GM19035 (cell line): ENCODE measurements around the gene ECM2.

ENCODE experiments used
- ATAC-seq: cut with Tn5 transposase; IDR thresholded peaks from one replicate; pipeline ENCODE4 v1.9.1; 2021; ENCODE audit not compliant: unreplicated experiment

The ECM2 gene

GRCh38 chr9:92527832-92528521 is 7.8 kb downstream of the ECM2 start:
- no peak for ATAC-seq

GRCh38 chr9:92527291-92527828 is 8.4 kb downstream of the ECM2 start:
- ATAC-seq, result no peak

GRCh38 chr9:92525306-92525705 is 10.5 kb downstream of the ECM2 start:
- no peak for ATAC-seq

GRCh38 chr9:92524881-92525280 is 10.9 kb downstream of the ECM2 start:
- ATAC-seq, result no peak

- ATAC-seq, result no peak
Observed at GRCh38 chr9:92522983-92523970, 12.5 kb downstream of the ECM2 start.

- no peak for ATAC-seq
Observed at GRCh38 chr9:92520837-92521236, 15.0 kb downstream of the ECM2 start.

GRCh38 chr9:92518199-92518598 is 17.6 kb downstream of the ECM2 start:
- ATAC-seq, result no peak

GRCh38 chr9:92517046-92517445 is 18.7 kb downstream of the ECM2 start:
- ATAC-seq, result no peak

- no peak for ATAC-seq
Observed at GRCh38 chr9:92516521-92516920, 19.3 kb downstream of the ECM2 start.

GRCh38 chr9:92514635-92515034 is 21.2 kb downstream of the ECM2 start:
- no peak for ATAC-seq

- ATAC-seq, result no peak
Observed at GRCh38 chr9:92513349-92513748, 22.4 kb downstream of the ECM2 start.

GRCh38 chr9:92512622-92513021 is 23.2 kb downstream of the ECM2 start:
- ATAC-seq, result no peak

- no peak for ATAC-seq
Observed at GRCh38 chr9:92510747-92511146, 25.0 kb downstream of the ECM2 start.

GRCh38 chr9:92509050-92509449 is 26.7 kb downstream of the ECM2 start:
- ATAC-seq, result no peak

GRCh38 chr9:92508018-92508820 is 27.6 kb downstream of the ECM2 start:
- ATAC-seq, result no peak

- no peak for ATAC-seq
Observed at GRCh38 chr9:92507496-92507895, 28.3 kb downstream of the ECM2 start.

- ATAC-seq, result no peak
Observed at GRCh38 chr9:92507005-92507404, 28.8 kb downstream of the ECM2 start.

GRCh38 chr9:92506184-92506857 is 29.5 kb downstream of the ECM2 start:
- ATAC-seq, result no peak

- ATAC-seq, result no peak
Observed at GRCh38 chr9:92504881-92505280, 30.9 kb downstream of the ECM2 start.

- ATAC-seq, result no peak
Observed at GRCh38 chr9:92503156-92503555, 32.6 kb downstream of the ECM2 start.
